ENCODE measurements around the gene SUCLG2.

The SUCLG2 gene

DNA sequence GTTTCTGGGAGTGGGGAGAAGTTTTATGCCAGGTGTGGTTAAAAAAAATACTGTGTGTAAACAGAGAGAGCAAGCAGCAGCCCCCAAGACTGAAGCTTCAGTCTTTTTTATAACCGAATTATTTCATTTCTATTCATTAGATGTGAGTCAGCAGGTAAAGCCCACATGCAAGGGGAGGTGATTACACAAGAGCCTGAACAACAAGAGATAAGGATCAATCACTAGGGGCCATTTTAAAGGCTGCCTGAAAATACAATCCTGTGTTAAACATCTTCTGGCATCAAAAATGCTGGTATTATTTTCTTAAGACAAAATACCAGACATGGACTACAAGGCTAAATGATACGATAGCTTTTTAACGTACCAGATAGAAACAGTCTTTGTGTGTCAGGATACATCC lies 217.3 kb downstream of the SUCLG2 start:
- no peak for DNase-seq

DNA sequence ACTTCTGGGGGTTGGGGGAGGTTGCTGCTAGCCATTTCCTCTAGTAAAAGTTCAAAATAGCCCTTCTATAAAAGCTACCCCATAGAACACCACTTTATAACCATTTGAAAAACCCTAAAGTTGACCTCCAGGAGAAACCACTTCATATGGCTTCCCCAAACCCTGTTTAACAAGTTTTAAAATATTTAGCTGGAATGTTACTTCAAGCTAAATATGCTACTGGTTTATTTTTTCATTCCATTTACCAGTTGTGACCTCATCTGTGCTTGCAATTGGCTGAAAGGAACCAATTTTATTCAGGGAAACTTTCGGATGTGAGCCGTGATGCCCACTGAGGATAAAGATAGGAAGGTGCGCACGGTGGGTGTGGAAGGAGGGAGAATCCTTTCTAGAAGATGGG lies 221.3 kb downstream of the SUCLG2 start:
- DNase-seq: no peak

DNA sequence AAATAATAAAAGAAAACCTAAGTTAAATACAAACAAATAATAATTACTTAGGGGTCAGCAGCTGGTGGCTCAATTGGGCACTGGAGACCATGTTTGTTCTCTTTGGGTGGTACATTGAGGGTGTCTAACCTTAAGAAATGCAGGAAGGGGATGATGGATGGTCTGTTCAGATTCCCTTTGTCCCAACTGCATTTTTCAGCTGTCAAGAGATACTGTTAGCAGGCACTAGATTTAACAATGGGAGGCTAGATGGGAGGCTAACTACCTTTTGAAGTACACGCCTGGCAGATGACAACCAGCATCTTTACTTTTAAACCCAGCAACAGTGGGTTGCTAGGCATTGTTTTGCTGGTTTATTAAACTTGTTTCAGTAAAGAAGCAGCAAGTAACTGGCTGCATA lies 222.5 kb downstream of the SUCLG2 start:
- DNase-seq: no peak

DNA sequence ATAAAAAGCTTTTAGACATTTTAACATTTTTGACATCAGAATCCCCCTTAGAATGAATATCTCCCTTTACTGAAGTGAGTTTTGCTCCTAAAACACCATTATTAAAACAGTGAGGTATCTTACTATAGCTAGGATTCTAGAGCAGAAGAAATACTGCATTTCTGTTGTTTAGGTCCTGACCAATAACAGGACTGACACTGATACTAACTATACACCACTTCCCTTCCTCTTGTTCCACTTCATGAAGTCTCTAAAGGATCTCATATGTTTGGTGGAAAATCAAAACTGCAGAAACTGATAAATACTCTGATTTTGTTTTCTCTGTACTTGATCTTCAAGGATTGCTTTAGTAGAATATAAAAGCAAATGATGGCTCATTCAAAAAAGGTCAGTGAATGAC lies 230.7 kb downstream of the SUCLG2 start:
- no peak for DNase-seq

DNA sequence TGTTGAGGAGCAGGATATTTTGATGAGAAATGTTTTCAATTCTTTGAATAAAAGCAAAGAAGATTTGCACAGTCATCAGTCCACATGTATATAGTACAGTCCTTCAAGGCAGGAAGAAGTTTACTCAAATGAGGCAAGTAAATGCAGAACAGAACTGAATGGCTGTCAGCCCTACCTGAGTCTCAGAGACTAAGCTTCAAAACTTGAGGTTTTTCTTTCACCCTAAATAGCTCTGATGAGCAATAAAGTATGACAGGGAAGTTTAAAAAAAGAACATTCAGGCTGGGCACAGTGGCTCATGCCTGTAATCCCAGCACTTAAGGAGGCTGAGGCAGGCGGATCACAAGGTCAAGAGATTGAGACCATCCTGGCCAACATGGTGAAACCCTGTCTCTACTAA lies 232.5 kb downstream of the SUCLG2 start:
- DNase-seq: no peak

DNA sequence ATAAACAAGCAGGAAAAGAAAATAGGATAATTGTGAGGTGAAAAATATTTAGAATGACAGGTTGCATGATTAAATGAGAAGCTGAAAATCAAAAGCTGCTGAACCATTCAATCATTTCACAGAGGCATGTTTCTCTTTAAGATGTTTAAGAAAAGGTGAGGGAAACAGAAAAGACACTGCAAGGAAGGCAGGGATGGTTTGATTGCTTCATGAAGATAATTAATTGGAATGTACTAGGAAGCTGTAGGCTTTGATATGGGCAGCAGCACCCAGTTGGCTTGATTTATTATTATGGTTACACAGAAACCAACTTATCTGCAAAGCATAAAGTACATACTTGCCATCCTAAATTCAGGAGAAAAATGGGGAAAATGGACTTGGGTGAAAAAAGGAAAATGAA lies 234.6 kb downstream of the SUCLG2 start:
- no peak for DNase-seq

DNA sequence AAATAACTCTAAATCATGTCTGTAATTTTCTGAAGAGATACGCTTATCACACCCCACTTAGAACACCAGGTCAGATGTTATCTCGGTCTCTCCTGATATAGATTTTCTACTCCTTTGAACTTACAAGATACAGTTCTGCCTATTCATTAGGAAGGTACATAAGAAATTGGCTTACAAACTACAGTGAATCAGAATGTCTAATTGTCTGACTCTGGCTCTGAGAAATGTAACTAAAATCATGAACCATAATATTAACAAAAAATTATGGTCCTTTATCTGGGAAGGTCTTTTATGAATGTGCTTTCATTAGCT lies 235.2 kb downstream of the SUCLG2 start:
- no peak for DNase-seq

DNA sequence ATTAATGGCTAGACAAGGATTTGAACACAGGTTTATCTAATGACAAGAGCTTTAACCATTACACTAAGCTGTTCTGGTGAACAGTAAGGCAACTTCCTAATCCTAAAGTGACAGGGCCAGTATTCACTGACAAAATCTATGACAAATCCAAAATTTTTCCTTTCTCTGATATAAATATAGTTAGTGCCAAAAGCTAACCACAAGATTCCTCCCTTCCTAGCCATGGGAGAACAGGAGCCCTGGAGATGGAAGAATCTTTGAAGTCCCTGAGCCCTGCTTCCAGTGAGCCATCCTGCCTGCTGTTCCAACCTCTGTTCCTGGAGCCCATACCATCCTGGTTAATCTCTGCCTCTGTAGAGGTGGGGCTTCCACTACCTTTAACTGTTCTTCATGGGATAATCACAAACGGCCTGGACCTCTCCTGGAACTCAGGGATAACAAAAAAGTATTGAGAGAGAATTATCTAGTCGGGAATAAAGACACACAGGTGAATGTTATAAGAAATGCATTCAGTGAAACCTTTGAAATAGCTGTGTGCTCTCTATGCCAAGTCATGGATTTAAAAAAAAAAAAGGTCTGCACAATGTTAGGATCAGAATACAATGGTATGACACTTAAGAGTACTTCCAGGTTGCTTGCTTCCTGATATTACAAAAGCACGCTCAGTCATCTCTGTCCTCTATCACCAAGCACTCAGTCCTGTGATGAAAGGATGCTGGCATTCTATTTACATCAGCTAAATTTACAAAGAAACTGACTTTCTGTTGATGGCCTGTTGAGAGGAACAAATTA lies 235.8 kb downstream of the SUCLG2 start:
- no peak for DNase-seq

DNA sequence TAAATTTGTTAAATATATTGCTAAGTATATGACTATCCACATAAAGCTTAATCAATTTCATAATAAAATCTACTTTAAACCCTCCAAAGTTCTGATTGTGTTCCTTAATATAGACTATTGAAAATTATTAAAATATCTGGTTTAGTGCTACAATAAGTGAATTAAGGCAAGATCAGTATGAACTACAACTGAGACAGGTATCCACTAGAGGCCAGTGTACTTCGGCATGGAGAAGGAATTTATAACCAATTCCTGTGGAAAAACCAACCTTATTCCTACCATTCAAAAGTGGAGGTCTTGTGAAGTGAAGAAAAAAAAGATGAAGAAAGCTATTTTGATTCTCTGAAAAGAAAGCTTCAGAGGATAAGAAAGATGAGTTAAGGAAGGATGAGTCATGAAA lies 237.7 kb downstream of the SUCLG2 start:
- DNase-seq: no peak

DNA sequence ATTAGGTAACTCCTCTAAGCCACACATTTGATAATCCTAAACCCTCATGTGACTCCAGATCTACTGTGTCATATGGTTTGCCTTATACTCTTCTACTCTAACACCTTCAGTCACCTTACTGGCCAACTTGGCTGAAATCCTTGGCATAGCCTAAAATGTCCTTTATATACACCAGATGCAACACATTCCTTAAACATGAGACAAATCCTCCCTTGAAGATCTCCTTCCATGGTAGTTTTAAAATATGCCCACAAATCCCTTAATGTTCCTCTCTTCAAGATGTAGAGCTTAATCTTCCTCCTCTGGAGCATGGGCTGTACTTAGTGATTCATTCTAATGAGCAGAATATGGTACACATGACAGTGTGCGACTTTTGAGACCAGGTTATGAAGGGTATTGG lies 238.9 kb downstream of the SUCLG2 start:
- DNase-seq: no peak

DNA sequence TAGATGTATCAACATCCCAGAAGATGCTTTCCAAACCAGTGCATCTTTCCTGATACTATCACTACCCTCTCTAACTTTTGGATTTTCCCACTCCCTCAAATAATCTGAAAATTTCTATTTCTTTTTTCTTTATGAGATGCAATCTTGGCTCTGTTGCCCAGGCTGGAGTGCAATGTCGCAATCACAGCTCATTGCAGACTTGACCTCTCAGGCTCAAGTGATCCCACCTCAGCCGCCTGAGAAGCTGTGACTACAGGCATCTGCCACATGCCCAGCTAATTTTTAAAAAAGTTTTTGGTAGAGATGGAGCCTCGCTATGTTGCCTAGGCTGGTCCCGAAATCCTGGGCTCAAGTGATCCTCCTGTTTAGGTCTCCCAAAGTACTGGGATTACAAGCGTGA lies 239.7 kb downstream of the SUCLG2 start:
- DNase-seq: no peak

DNA sequence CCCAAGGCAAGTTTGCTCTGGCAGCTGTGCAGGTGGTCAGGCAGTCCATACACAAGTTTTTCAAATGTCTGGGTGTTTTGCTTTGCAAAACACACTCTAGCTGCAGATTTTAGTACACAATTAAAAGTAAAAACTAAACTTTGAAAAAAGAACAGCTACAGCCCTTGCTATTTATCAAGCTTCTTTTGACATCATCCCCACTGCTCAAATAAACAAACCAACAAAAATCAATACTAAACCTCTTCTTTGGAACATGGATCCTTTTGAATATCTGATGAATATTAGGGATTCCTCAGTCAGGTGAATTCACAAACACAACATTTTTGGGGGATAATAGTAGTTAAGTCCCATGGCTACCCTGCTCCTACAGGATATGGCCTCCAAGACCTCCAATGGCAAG lies 249.2 kb downstream of the SUCLG2 start:
- no peak for DNase-seq

DNA sequence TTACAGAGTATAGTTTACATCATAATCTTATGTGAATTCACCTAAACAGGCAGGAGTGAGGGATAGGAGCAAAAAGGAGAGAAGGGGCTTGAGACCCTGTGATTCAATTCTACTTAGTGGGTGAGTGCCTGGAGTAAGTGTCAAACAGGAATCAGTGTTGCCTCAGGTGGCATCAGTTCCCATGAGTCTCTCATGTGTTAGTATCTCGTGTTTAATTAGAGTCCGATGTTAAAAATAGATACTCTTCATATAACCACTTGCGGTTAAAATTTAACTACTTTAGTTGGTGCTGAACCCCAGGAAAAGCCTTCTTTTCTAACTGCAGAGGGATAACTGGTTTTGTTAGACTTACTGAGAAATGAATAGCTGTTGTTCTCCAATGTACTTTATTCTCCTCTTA lies 251.5 kb downstream of the SUCLG2 start:
- DNase-seq: no peak

DNA sequence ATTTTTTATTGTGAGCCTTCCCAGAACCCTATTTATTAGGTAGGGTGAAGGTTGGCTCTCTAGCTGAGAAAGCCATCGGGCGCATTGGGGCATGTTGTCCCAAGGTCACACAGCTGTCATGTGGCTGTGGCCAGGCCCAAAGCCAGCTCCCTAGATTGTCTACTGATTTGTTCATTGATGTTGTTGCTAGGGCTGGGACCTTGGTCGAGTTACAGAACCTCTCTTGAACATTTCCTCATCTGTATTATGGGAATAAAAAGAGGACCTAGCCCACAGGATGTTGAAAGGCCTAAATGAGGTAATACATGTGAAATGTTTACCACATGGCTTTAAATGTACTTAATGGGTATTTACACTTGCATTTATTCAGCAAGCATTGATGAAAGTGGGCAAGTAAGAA lies 252.5 kb downstream of the SUCLG2 start:
- no peak for DNase-seq

DNA sequence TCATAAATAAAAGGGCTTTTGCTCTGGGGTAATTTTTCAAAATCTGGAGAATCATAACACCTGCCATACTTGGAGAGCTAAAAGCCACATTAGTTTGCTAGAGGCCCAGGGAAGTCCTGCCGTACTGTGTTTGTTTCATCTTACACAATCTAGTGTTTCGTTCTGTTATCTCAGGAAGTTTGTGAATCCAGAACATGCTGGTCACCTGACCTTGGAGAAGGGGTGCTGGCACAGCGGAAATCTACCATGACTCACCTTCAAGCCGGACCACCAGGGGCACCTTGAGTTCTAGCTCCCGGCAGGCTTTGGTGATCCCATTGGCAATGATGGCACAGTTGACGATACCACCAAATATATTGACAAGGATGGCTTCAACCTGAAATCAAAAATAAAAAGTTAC lies 253.9 kb downstream of the SUCLG2 start:
- no peak for DNase-seq

DNA sequence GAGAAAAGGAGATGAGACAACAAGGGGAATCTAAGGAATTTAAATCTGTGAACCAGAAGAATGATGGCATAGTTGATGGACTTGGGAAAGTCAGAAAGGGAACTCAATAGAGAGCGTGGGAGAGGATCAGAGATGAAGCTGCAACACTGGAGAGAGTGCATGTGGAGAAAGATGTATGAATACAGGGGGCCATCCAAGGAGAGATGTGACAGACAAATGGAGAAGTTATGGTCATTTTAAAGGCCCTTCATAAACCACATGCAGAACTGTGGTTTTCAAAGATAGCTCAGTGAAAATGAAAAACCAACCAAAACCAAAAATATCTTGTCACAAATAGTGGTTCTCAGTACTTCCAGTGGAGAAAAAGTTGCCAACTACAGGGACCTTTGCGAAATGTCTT lies 265.2 kb downstream of the SUCLG2 start:
- DNase-seq: no peak

DNA sequence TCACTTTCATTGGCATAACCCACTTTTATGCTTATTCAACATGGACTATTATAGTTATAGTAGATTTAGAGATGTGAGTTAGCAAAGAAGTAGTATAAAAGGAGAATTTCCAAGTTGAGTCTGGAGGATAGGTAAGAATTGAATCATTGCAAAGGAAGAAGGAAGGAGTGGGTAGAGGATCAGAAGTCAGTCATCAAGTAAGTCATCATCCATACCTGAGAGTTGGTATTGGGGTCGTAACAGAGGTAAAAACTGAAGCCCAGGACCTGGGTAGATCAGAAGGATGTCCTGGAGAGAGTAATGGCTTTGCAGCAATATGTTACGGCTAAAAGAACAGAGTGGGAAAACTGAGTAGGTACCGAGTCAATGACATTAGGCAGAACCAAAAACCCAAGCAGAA lies 265.7 kb downstream of the SUCLG2 start:
- DNase-seq: no peak

DNA sequence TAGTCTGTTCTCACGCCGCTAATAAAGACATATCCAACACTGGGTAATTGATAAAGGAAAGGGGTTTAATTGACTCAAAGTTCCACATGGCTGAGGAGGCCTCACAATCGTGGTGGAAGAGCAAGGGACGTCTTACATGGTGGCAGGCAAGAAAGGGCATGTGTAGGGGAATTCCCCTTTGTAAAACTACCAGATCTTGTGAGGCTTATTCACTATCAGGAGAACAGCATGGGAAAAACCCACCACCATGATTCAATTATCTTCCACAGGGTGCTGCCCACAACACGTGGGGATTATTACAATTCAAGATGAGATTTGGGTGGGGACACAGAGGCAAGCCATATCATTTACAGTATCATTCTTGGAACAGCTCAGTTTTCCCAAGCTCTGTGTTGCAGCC lies 268.0 kb downstream of the SUCLG2 start:
- DNase-seq: no peak

DNA sequence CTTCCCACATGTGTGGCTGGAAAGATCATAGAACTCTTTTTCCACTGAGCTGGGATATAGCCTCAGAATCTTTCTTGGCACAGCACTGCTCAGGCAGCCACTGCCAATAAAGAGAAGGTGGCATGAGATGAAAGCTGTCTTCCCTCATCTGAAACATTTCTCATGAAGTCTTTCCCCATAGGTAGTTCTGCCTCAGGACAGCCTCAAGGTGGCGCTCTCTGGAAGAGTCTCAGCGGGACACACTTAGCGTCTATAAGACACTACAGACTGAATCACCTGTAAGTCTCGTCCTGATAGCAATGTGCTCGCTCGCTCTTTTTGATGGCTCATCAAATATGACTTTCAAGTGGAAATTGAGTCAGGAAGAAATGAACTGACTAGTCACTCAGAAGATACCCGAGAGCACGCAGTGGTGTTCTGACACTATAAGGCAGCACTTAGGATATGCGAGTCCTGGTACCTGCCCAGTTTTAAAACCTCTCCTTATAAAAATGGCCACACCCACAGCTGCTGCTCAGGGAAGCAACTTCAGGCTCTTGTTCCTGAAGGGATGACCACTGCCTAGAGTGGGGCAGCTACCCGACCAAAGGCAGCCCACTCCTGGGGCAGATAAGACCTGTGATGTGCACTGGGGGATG lies 269.5 kb downstream of the SUCLG2 start:
- no peak for DNase-seq

DNA sequence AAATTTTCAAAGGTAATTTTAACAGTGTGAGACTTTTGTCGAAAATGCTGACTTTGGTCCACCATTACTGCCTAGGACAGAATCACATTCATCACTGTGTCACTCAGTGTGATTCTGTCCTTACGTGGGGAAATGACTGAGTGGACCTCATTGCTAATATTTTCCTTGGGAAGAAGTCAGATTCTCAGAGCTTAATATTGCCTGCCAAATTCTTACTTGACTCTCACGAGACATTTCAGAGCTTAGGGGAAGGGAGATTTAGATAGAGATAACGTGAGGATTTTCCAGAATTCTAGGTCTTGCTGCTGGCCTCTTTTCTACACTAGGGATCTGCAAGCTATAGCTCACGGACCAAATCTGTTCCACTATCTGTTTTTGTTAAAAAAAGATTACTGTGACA lies 270.4 kb downstream of the SUCLG2 start:
- no peak for DNase-seq

DNA sequence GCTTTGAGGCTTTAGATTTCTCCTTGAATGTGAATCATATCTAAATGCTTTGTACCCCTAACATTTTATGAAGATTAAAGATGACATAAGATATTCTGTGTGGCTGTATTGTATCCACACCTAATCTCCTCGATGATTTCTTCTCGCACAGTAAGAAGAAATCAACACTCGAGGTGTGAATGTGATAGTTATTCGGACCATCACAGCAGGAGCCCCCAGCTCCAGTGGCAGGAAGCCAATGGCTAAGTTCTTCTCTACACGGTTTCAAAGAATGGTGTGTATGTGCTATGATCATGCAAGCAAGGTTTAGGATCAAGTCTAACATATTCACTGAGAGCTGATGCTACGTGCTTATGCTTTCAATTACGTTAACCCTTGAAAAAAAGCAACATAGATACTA lies 271.0 kb downstream of the SUCLG2 start:
- DNase-seq: no peak

DNA sequence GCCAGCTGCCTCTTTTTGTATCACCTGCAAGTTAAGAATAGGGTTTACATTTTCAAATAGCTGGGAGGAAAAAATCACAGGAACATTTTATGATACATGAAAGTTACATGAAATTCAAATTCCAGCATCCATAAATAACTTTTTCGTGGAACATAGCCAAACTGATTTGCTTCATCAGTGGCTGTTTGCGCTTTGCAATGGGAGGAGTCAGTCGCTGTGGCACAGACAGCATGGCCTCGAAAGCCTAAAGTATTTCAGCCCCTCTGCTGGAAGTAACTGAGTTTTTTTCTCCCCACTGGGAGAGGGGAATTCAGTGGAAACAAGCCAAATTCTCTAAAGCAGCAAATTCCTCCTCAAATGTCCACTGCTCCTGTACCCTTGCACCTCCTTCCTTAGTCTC lies 271.9 kb downstream of the SUCLG2 start:
- no peak for DNase-seq

DNA sequence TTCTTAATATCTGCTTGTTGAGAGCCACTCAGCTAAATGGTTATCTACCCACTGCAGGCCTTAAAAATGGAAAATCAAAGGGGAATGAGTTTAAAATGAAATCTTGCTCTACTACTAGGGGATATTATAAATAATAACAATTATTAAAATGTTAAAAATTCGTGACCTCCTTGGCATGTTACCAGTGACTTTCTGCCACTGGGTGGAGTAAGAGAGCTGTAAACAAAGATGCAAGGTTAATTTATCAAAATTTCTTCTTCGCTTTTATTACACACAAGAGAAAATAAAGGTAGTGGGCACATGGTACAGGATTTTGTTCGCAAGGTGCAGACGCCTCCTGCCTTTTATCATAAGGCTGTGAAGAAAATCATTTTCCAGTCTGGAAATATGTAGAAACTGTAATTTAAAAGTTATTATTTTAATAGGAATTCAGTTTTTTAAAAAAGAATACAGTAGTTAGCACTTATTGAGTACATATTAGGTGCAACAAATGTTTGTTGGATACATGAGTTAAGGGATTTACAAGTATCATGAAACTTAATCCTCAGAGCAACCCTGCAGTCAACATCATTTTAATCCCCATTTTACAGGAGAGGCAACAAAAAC lies 272.6 kb downstream of the SUCLG2 start:
- DNase-seq: no peak

DNA sequence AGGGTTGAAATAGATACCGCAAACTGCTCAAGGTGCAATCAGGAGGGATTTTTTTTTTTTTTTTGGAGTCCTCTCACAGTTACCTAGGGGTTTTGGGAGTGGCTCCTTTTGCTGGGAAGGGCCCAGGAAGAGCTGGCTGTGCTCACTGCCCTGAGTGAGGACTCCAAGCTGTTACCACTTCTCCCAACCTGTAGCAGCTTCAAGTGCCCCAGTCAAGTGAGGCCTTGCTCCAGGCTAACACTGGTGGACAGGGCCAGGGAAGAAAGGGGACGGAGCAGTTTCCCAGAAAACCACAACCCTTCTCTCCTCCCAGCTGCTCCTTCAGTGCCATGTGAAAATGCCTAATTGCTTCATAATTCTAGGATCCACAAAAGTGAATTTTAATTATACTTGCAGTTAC lies 274.3 kb downstream of the SUCLG2 start:
- DNase-seq: no peak

DNA sequence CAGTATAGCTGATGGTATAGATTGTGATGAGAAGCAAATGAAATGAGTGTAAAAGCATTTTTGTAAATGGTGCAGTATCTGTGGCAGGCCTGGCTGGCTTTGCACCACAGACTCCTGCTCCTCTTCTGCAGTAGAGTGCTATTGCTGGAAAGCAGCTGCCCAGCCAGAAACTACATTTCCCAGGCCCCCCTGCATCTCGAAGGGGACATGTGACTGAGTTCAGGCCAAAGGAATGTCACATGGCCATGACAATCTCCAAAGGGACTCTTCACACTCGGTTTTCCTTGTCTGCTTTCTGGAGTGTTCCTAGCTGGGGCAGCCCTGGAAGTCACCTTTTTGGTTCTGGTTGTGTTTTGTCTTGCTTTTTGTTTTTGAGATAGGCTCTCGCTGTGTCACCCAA lies 277.1 kb downstream of the SUCLG2 start:
- DNase-seq: no peak
